Measurements from ENCODE around the gene SCN5A. TPM values are rescaled to one million over a fixed set of nuclear protein-coding genes. Genes with fewer than 3 reads are reported as not detected.

The SCN5A gene
- total RNA-seq, 4 donors from 2014 or later: 0.42 to 1.3 (median 0.77) TPM

GRCh38 chr3:38515367-38515766 lies 134.1 kb downstream of the SCN5A start:
- Histone ChIP-seq H3K4me1 (peaks cover 0 to 10% (median 0%) of the 10 kb centered on the region in 4 donors), H3K27me3 (no peaks in the 10 kb centered on the region), H3K36me3 (peaks cover 30 to 75% (median 49%) of the 10 kb centered on the region in 4 donors), H3K27ac (replicated peaks in 1 of 4) (no peak overlapping the region), H3K9me3 (no peaks in the 10 kb centered on the region), H3K4me3 (no peak overlapping the region)
- WGBS: 83% methylated on average over 5 of the region's 7 CpGs
- intact Hi-C loops (cut with DNase I): no loop called here
- DNase-seq (ENCODE audit: extremely low spot score): no peak
- TF ChIP-seq EP300 (IDR thresholded peaks at IDR 0.05) (no peak), POLR2AphosphoS5 (IDR thresholded peaks at IDR 0.05) (no peak), POLR2A (IDR thresholded peaks at IDR 0.05; ENCODE audit: low read depth) (no peak)
- TF ChIP-seq, protein P1, sequence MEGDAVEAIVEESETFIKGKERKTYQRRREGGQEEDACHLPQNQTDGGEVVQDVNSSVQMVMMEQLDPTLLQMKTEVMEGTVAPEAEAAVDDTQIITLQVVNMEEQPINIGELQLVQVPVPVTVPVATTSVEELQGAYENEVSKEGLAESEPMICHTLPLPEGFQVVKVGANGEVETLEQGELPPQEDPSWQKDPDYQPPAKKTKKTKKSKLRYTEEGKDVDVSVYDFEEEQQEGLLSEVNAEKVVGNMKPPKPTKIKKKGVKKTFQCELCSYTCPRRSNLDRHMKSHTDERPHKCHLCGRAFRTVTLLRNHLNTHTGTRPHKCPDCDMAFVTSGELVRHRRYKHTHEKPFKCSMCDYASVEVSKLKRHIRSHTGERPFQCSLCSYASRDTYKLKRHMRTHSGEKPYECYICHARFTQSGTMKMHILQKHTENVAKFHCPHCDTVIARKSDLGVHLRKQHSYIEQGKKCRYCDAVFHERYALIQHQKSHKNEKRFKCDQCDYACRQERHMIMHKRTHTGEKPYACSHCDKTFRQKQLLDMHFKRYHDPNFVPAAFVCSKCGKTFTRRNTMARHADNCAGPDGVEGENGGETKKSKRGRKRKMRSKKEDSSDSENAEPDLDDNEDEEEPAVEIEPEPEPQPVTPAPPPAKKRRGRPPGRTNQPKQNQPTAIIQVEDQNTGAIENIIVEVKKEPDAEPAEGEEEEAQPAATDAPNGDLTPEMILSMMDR (IDR thresholded peaks at IDR 0.05): no peak

- intact Hi-C loops (cut with DNase I): no loop called here
- Histone ChIP-seq H3K27ac (replicated peaks in 1 of 4) (no peak overlapping the region), H3K4me3 (no peak overlapping the region), H3K27me3 (no peaks in the 10 kb centered on the region), H3K4me1 (no peaks in the 10 kb centered on the region), H3K36me3 (peaks cover 44 to 87% (median 72%) of the 10 kb centered on the region in 4 donors), H3K9me3 (no peaks in the 10 kb centered on the region)
- WGBS: 87% methylated on average over 3 of the region's 3 CpGs
- no peak for TF ChIP-seq POLR2A (IDR thresholded peaks at IDR 0.05; ENCODE audit: low read depth)
- TF ChIP-seq EP300 (IDR thresholded peaks at IDR 0.05): no peak
- TF ChIP-seq, protein P1 (IDR thresholded peaks at IDR 0.05): no peak
- TF ChIP-seq POLR2AphosphoS5 (IDR thresholded peaks at IDR 0.05): no peak
- DNase-seq (ENCODE audit: extremely low spot score): no peak
Measured at GRCh38 chr3:38511546-38511945, 137.9 kb downstream of the SCN5A start.

DNA sequence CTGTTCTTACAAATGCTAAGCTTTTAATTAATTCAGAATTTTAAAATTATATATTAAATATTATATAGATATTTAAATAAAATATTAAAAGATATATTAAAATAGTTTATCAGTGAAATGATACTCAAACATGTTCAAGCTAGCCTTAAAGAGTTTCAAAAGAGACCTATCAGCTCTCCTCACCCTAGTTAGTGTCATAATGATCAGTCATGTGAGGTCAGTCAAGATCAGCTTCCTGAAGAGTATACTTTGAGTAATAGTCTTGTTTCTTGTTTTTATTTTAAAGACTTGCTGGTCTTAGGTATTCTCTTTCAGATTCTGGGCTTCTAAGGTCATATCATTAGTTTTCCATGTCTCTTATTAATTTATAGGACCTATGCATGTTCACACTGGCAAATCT lies 138.9 kb downstream of the SCN5A start:
- H3K27me3 ChIP-seq: no peaks in the 10 kb centered on the region
- no peak overlapping the region for H3K4me3 ChIP-seq
- no peaks in the 10 kb centered on the region for H3K4me1 ChIP-seq
- intact Hi-C loops (cut with DNase I): no loop called here
- H3K36me3 ChIP-seq: peaks cover 43 to 93% (median 70%) of the 10 kb centered on the region in 4 donors
- DNase-seq (ENCODE audit: extremely low spot score): no peak
- H3K27ac ChIP-seq (replicated peaks in 1 of 4): no peak overlapping the region
- no peaks in the 10 kb centered on the region for H3K9me3 ChIP-seq
- TF ChIP-seq, protein P1 (IDR thresholded peaks at IDR 0.05): no peak
- TF ChIP-seq EP300 (IDR thresholded peaks at IDR 0.05): no peak

GRCh38 chr3:38509732-38510131 lies 139.8 kb downstream of the SCN5A start:
- Histone ChIP-seq H3K27me3 (no peaks in the 10 kb centered on the region), H3K27ac (replicated peaks in 1 of 4) (no peak overlapping the region), H3K4me1 (no peaks in the 10 kb centered on the region), H3K9me3 (no peaks in the 10 kb centered on the region), H3K4me3 (no peak overlapping the region), H3K36me3 (peaks cover 37 to 93% (median 66%) of the 10 kb centered on the region in 4 donors)
- no peak for DNase-seq (ENCODE audit: extremely low spot score)
- no peak for TF ChIP-seq EP300 (IDR thresholded peaks at IDR 0.05)
- no peak for TF ChIP-seq POLR2A (IDR thresholded peaks at IDR 0.05; ENCODE audit: low read depth)
- no peak for TF ChIP-seq POLR2AphosphoS5 (IDR thresholded peaks at IDR 0.05)
- TF ChIP-seq, protein P1 (IDR thresholded peaks at IDR 0.05): no peak
- intact Hi-C loops (cut with DNase I): no loop called here
- 89% methylated on average over 2 of the region's 2 CpGs for WGBS

- H3K9me3 ChIP-seq: no peaks in the 10 kb centered on the region
- WGBS: 74% methylated on average over 2 of the region's 2 CpGs
Measured at GRCh38 chr3:38507120-38507519, 142.4 kb downstream of the SCN5A start.

More at GRCh38 chr3:38507120-38507519, 142.4 kb downstream of the SCN5A start:
- Histone ChIP-seq H3K36me3 (peaks cover 23 to 94% (median 60%) of the 10 kb centered on the region in 4 donors), H3K4me1 (no peaks in the 10 kb centered on the region), H3K27me3 (no peaks in the 10 kb centered on the region), H3K4me3 (no peak overlapping the region), H3K27ac (replicated peaks in 1 of 4) (no peak overlapping the region)
- no peak for DNase-seq (ENCODE audit: extremely low spot score)
- intact Hi-C loops (cut with DNase I): no loop called here
- TF ChIP-seq POLR2A (IDR thresholded peaks at IDR 0.05; ENCODE audit: low read depth): no peak
- no peak for TF ChIP-seq POLR2AphosphoS5 (IDR thresholded peaks at IDR 0.05)
